GM19438 (cell line): ENCODE measurements around the gene ASPG.

ENCODE experiments used
- ATAC-seq: cut with Tn5 transposase; IDR thresholded peaks from one replicate; pipeline ENCODE4 v1.9.1; 2021; ENCODE audit warnings: low read depth; ENCODE audit not compliant: unreplicated experiment

ASPG gene

GRCh38 chr14:104134061-104134965 is 48.8 kb downstream of the ASPG start:
- no peak for ATAC-seq

- no peak for ATAC-seq
Observed at GRCh38 chr14:104135121-104135903, 49.8 kb downstream of the ASPG start.

- no peak for ATAC-seq
Observed at GRCh38 chr14:104135904-104136471, 50.5 kb downstream of the ASPG start.

- no peak for ATAC-seq
Observed at GRCh38 chr14:104136472-104137296, 51.2 kb downstream of the ASPG start.

- no peak for ATAC-seq
Observed at GRCh38 chr14:104137297-104138097, 52.0 kb downstream of the ASPG start.

- ATAC-seq = no peak
Observed at GRCh38 chr14:104138098-104138717, 52.7 kb downstream of the ASPG start, which contains the start of gene KIF26A. KIF26A (plus strand) TSS chr14:104138587; CDS start chr14:104138723, 136 bp downstream.

- ATAC-seq = no peak
Observed at GRCh38 chr14:104138718-104139459, 53.4 kb downstream of the ASPG start.

- no peak for ATAC-seq
Observed at GRCh38 chr14:104139460-104140212, 54.1 kb downstream of the ASPG start.

- no peak for ATAC-seq
Observed at GRCh38 chr14:104140213-104140462, 54.6 kb downstream of the ASPG start.

- no peak for ATAC-seq
Observed at GRCh38 chr14:104140463-104141331, 55.2 kb downstream of the ASPG start.

GRCh38 chr14:104141621-104142091 is 56.2 kb downstream of the ASPG start:
- no peak for ATAC-seq

- no peak for ATAC-seq
Observed at GRCh38 chr14:104142136-104142945, 56.8 kb downstream of the ASPG start.

GRCh38 chr14:104142946-104143470 is 57.5 kb downstream of the ASPG start:
- ATAC-seq = no peak

GRCh38 chr14:104143521-104144452 is 58.3 kb downstream of the ASPG start:
- no peak for ATAC-seq

GRCh38 chr14:104144453-104144790 is 58.9 kb downstream of the ASPG start:
- no peak for ATAC-seq
